Measurements from ENCODE around the gene SERGEF. TPM values are rescaled to one million over a fixed set of nuclear protein-coding genes. Genes with fewer than 3 reads are reported as not detected.

Gene SERGEF
- total and polyA plus RNA-seq, 4 donors = 20.2 to 85.0 (median 26.9) TPM

GRCh38 chr11:17773674-17774073 is 239.2 kb downstream of the SERGEF start:
- ATAC-seq (ENCODE audit: insufficient read depth, low FRiP score) = no peak
- TF ChIP-seq CTCF (IDR thresholded peaks at IDR 0.05; ENCODE audit: control extremely low read depth, extremely low read depth) = no peak
- Histone ChIP-seq H3K27ac (ENCODE audit: low read depth in 1 of 2, low read length in 1 of 2) (no peak overlapping the region), H3K27me3 (ENCODE audit: control insufficient read depth in 3 of 3, insufficient read depth in 3 of 3, low read length in 2 of 3) (no peaks in the 10 kb centered on the region), H3K9ac (ENCODE audit: insufficient read depth in 1 of 2, low read length in 2 of 2) (no peak overlapping the region), H3K4me1 (ENCODE audit: control insufficient read depth in 5 of 5, insufficient read depth in 5 of 5, low read length in 5 of 5) (peaks cover 0 to 4% (median 0%) of the 10 kb centered on the region in 5 donors), H3K4me3 (no peak overlapping the region), H3K36me3 (ENCODE audit: control insufficient read depth in 4 of 4, insufficient read depth in 4 of 4, low read length in 4 of 4) (no peaks in the 10 kb centered on the region), H3K9me3 (ENCODE audit: control insufficient read depth in 4 of 4, insufficient read depth in 3 of 4, low read length in 3 of 4) (no peaks in the 10 kb centered on the region)
- WGBS, 2 donors = 95 to 96% methylated on average over 6 of the region's 6 CpGs
- DNase-seq = no peak

- peaks cover 0 to 4% (median 0%) of the 10 kb centered on the region in 5 donors for H3K4me1 ChIP-seq (ENCODE audit: control insufficient read depth in 5 of 5, insufficient read depth in 5 of 5, low read length in 5 of 5)
- DNase-seq (no peak), ATAC-seq (ENCODE audit: insufficient read depth, low FRiP score) (no peak)
- 92 to 95% methylated on average over 31 of the region's 31 CpGs for WGBS, 2 donors
- no peaks in the 10 kb centered on the region for H3K27me3 ChIP-seq (ENCODE audit: control insufficient read depth in 3 of 3, insufficient read depth in 3 of 3, low read length in 2 of 3)
- no peak overlapping the region for H3K9ac ChIP-seq (ENCODE audit: insufficient read depth in 1 of 2, low read length in 2 of 2)
- H3K36me3 ChIP-seq (ENCODE audit: control insufficient read depth in 4 of 4, insufficient read depth in 4 of 4, low read length in 4 of 4) = no peaks in the 10 kb centered on the region
- no peak overlapping the region for H3K4me3 ChIP-seq
- no peak for TF ChIP-seq CTCF (IDR thresholded peaks at IDR 0.05; ENCODE audit: control extremely low read depth, extremely low read depth)
- H3K9me3 ChIP-seq (ENCODE audit: control insufficient read depth in 4 of 4, insufficient read depth in 3 of 4, low read length in 3 of 4) = no peaks in the 10 kb centered on the region
- no peak overlapping the region for H3K27ac ChIP-seq (ENCODE audit: low read depth in 1 of 2, low read length in 1 of 2)
These were observed 239.9 kb downstream of the SERGEF start for GRCh38 chr11:17772704-17773600.

GRCh38 chr11:17771841-17772401 is 240.9 kb downstream of the SERGEF start:
- no peaks in the 10 kb centered on the region for H3K36me3 ChIP-seq (ENCODE audit: control insufficient read depth in 4 of 4, insufficient read depth in 4 of 4, low read length in 4 of 4)
- H3K9me3 ChIP-seq (ENCODE audit: control insufficient read depth in 4 of 4, insufficient read depth in 3 of 4, low read length in 3 of 4) = no peaks in the 10 kb centered on the region
- H3K27ac ChIP-seq (ENCODE audit: low read depth in 1 of 2, low read length in 1 of 2) = no peak overlapping the region
- ATAC-seq (ENCODE audit: insufficient read depth, low FRiP score) (no peak), DNase-seq (no peak)
- H3K9ac ChIP-seq (ENCODE audit: insufficient read depth in 1 of 2, low read length in 2 of 2) = no peak overlapping the region
- no peaks in the 10 kb centered on the region for H3K27me3 ChIP-seq (ENCODE audit: control insufficient read depth in 3 of 3, insufficient read depth in 3 of 3, low read length in 2 of 3)
- peaks cover 0 to 4% (median 0%) of the 10 kb centered on the region in 5 donors for H3K4me1 ChIP-seq (ENCODE audit: control insufficient read depth in 5 of 5, insufficient read depth in 5 of 5, low read length in 5 of 5)
- no peak overlapping the region for H3K4me3 ChIP-seq
- 96 to 97% methylated on average over 37 of the region's 37 CpGs for WGBS, 2 donors
- no peak for TF ChIP-seq CTCF (IDR thresholded peaks at IDR 0.05; ENCODE audit: control extremely low read depth, extremely low read depth)

Data from lung (tissue), 12 donors.